PC-3 (cell line): Measurements from ENCODE around the gene LPCAT1. TPM values are rescaled to one million over a fixed set of nuclear protein-coding genes. Genes with fewer than 3 reads are reported as not detected.

Experiments
- ATAC-seq: fragments of 200-7000 bp; cut with Tn5 transposase; 2 replicates; pipeline ENCODE4 v1.9.1; 2020; ENCODE audit warnings: mild to moderate bottlenecking, moderate library complexity
- BruUV-seq: library from RNA; stranded (reverse); fragments of 400-500 nt; replicated peaks from 2 replicates; lab custom pipeline; 2021; lab: Mats Ljungman, UMichigan
- CTCF ChIA-PET: fragments of 300-600 bp; sonication (Branson Sonifier 250); formaldehyde crosslinking; loops from one replicate; lab custom pipeline; 2022; ENCODE audit warnings: antibody characterized with exemption; lab: Charles Lee
- POLR2A ChIA-PET: fragments of 300-600 bp; sonication (Branson Sonifier 250); formaldehyde crosslinking; loops from one replicate; lab custom pipeline; 2022; ENCODE audit warnings: antibody characterized with exemption; ENCODE audit not compliant: unreplicated experiment; lab: Charles Lee
- DNase-seq: peaks from one replicate; pipeline ENCODE4 v3.0.0-alpha.2; 2015
- H2AFZ ChIP-seq: fragments of 300-600 bp; sonication (generic); 2 replicates; pipeline ENCODE4 v1.6.0; 2016; ENCODE audit warnings: antibody characterized with exemption, low read length
- H3F3A ChIP-seq: fragments of 300-600 bp; sonication (generic); one replicate; pipeline ENCODE4 v1.6.0; 2017; ENCODE audit warnings: antibody characterized with exemption, low read length, control low read depth, mild to moderate bottlenecking; ENCODE audit not compliant: unreplicated experiment
- H3K27ac ChIP-seq: fragments of 300-600 bp; sonication (generic); 2 replicates; pipeline ENCODE4 v1.5.1; 2016; ENCODE audit warnings: mild to moderate bottlenecking, low read length
- H3K27me3 ChIP-seq: fragments of 300-600 bp; sonication (generic); 2 replicates; pipeline ENCODE4 v1.6.1; 2016; ENCODE audit warnings: low read length, mixed read lengths
- H3K36me3 ChIP-seq: fragments of 300-600 bp; sonication (generic); 2 replicates; pipeline ENCODE4 v1.6.1; 2016; ENCODE audit warnings: low read depth, mixed run types, low read length, mixed read lengths
- H3K4me1 ChIP-seq: fragments of 300-600 bp; sonication (generic); 2 replicates; pipeline ENCODE4 v1.5.1; 2016; ENCODE audit warnings: low read length; ENCODE audit not compliant: insufficient read depth
- H3K4me2 ChIP-seq: fragments of 300-600 bp; sonication (generic); 2 replicates; pipeline ENCODE4 v1.6.0; 2016; ENCODE audit warnings: low read length
- H3K4me3 ChIP-seq: fragments of 300-600 bp; sonication (generic); 2 replicates; pipeline ENCODE4 v1.5.1; 2016; ENCODE audit warnings: mild to moderate bottlenecking, low read length, mixed read lengths
- H3K79me2 ChIP-seq: fragments of 300-600 bp; sonication (generic); 2 replicates; pipeline ENCODE4 v1.6.1; 2017; ENCODE audit warnings: low read length, mixed read lengths
- H3K9ac ChIP-seq: fragments of 300-600 bp; sonication (generic); 2 replicates; pipeline ENCODE4 v1.6.0; 2016; ENCODE audit warnings: mild to moderate bottlenecking, low read length
- H3K9me2 ChIP-seq: fragments of 300-600 bp; sonication (generic); replicated peaks from 2 replicates; pipeline ENCODE4 v1.6.1; 2016; ENCODE audit warnings: mixed run types, low read length, mixed read lengths
- H3K9me3 ChIP-seq: fragments of 300-600 bp; sonication (generic); 2 replicates; pipeline ENCODE4 v1.6.1; 2016; ENCODE audit warnings: low read length, mixed read lengths
- H4K20me1 ChIP-seq: fragments of 300-600 bp; sonication (generic); 2 replicates; pipeline ENCODE4 v1.6.1; 2016; ENCODE audit warnings: low read length, mixed read lengths
- EZH2 ChIP-seq: fragments of 300-600 bp; sonication (generic); IDR thresholded peaks from one replicate; pipeline ENCODE4 v1.6.1; 2017; ENCODE audit warnings: antibody characterized with exemption, mild to moderate bottlenecking, low read length; ENCODE audit not compliant: unreplicated experiment
- EZH2phosphoT487 ChIP-seq: fragments of 300-600 bp; sonication (generic); IDR thresholded peaks from 2 replicates; pipeline ENCODE4 v1.6.1; 2018; ENCODE audit warnings: mild to moderate bottlenecking, antibody characterized with exemption, low read length, borderline replicate concordance
- intact Hi-C: fragments of 100-400 bp; cut with micrococcal nuclease; formaldehyde crosslinking; loops from 2 replicates; pipeline ENCODE4 v1.9.0; 2023
- total RNA-seq: library from RNA; depleted of rRNA; stranded (reverse); fragments of >200 nt; gene quantifications from 2 replicates; pipeline ENCODE4 v1.2.3, GENCODE V29; 2014
- TF ChIP-seq, protein P1 (sequence below): fragments of 300-600 bp; sonication (generic); conservative IDR thresholded peaks from 2 replicates; pipeline ENCODE4 v1.5.1; 2017; ENCODE audit warnings: antibody characterized with exemption, low read depth, mild to moderate bottlenecking, low read length

LPCAT1 gene
- total RNA-seq, 1 experiment from 2014 or later: 121 TPM

DNA sequence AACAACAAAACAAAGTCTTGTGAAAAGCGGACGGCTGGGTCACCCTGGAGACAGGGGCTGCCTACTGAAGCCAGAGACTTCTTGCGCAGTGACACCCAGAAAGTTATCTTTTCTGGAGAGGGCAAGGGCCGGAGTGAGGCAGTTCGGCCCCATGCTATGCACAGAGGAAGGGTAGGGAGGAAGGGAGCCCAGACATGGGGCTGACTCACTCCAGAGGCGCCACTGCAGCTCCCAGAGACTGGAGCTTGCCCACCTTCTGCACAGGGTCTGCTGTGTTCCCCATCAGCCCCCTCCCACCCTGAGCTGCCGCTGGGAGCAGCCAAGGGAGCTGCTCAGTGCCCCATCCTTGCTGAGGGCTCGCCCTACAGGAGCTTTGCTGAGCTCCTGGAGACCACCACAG is 91.9 kb downstream of the LPCAT1 start:
- Histone ChIP-seq H3K9me3 (no peaks in the 10 kb centered on the region), H4K20me1 (no peaks in the 10 kb centered on the region), H2AFZ (no peak overlapping the region), H3K36me3 (no peaks in the 10 kb centered on the region), H3K9ac (no peak overlapping the region), H3K4me1 (no peaks in the 10 kb centered on the region), H3K27ac (no peak overlapping the region), H3K79me2 (no peaks in the 10 kb centered on the region), H3K4me3 (no peak overlapping the region), H3K9me2 (no peaks in the 10 kb centered on the region), H3K4me2 (no peak overlapping the region), H3F3A (no peaks in the 10 kb centered on the region), H3K27me3 (no peaks in the 10 kb centered on the region; the same call in 1 of the 2 replicates)
- ATAC-seq (no peak), DNase-seq (no peak)
- ChIA-PET POLR2A (no interaction called here), CTCF (no interaction called here)
- intact Hi-C loops: no loop called here
- BruUV-seq: no TSS peak
- TF ChIP-seq EZH2phosphoT487 (no peak), EZH2 (no peak)
- TF ChIP-seq, protein P1, sequence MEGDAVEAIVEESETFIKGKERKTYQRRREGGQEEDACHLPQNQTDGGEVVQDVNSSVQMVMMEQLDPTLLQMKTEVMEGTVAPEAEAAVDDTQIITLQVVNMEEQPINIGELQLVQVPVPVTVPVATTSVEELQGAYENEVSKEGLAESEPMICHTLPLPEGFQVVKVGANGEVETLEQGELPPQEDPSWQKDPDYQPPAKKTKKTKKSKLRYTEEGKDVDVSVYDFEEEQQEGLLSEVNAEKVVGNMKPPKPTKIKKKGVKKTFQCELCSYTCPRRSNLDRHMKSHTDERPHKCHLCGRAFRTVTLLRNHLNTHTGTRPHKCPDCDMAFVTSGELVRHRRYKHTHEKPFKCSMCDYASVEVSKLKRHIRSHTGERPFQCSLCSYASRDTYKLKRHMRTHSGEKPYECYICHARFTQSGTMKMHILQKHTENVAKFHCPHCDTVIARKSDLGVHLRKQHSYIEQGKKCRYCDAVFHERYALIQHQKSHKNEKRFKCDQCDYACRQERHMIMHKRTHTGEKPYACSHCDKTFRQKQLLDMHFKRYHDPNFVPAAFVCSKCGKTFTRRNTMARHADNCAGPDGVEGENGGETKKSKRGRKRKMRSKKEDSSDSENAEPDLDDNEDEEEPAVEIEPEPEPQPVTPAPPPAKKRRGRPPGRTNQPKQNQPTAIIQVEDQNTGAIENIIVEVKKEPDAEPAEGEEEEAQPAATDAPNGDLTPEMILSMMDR: no peak

DNA sequence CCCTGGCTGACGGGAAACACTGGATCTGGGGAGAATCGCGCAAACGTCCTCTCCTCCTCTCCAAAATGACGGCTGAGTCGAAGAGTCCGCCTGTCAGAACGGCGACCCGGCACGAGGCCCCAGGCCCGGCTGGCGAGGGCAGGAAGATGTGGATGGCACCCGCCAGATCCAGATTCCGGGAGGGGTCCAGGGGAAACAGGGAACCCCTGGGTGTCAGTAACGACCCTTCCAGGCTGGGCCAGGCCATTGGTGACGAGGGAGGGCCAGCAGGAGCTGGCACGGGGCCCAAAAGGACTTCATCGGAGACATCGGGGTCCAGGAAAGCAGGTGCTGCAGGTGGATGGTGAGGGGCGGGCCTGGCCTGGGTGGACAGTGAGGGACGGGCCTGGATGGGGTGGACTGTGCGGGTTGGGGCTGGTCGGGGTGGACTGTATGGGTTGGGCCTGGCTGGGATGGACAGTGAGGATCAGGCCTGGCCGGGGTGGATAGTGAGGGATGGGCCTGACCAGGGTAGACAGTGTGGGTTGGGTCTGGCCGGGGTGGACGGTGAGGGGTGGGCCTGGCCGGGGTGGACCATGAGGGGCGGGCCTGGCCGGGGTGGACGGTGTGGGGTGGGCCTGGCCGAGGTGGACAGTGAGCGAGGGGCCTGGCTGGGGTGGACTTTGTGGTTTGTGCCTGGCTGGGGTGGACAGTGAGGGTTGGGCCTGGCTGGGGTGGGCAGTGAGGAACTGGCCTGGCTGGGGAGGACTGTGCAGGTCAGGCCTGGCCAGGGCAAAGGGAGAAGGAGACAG is 92.5 kb downstream of the LPCAT1 start:
- no peak overlapping the region for H3K4me3 ChIP-seq
- BruUV-seq: no TSS peak
- H3K36me3 ChIP-seq: no peaks in the 10 kb centered on the region
- H3K9me2 ChIP-seq: no peaks in the 10 kb centered on the region
- H3K4me2 ChIP-seq: no peak overlapping the region
- no peaks in the 10 kb centered on the region for H3F3A ChIP-seq
- no peak overlapping the region for H2AFZ ChIP-seq
- no peaks in the 10 kb centered on the region for H4K20me1 ChIP-seq
- no peaks in the 10 kb centered on the region for H3K9me3 ChIP-seq
- TF ChIP-seq, protein P1: no peak
- no peak for TF ChIP-seq EZH2phosphoT487
- no peak for TF ChIP-seq EZH2
- H3K27me3 ChIP-seq: no peaks in the 10 kb centered on the region; the same call in 1 of the 2 replicates
- H3K27ac ChIP-seq: no peak overlapping the region
- no peaks in the 10 kb centered on the region for H3K4me1 ChIP-seq
- no peaks in the 10 kb centered on the region for H3K79me2 ChIP-seq
- ChIA-PET POLR2A (no interaction called here), CTCF (no interaction called here)
- ATAC-seq (no peak), DNase-seq (no peak)
- intact Hi-C loops: no loop called here
- no peak overlapping the region for H3K9ac ChIP-seq

DNA sequence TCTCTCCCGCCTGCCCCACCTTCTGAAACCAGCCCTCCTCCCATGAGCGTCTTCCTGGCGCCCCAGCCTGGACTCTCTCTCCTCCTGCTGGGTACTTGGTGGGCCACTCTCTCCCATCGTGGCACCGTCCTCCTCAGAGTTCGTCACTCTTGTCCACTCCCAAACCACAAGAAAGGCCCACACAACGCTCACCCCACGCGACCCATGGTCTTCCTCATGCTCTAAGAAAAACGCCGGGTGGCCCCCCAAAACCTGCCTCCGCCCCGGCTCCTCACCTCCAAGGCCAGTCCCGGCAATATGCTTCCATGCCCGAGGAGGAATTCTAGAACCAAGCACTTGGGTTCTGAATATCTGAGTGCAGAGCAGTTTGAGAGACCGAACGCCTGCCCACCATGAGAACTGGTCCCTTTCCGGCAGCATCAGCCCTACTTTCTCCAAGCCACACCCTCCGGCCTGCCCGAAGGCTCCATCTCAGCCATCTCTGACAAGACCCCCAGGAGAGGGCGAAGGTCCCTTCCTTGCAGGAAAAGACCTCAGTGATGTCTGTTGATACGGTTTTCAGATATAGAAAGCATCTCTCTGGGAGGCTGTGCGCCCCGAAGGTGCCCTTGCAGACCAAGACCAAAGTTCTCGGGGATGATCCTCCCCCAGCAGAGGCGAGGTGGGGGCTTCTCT is 93.5 kb downstream of the LPCAT1 start:
- TF ChIP-seq EZH2phosphoT487 (no peak), EZH2 (no peak)
- TF ChIP-seq, protein P1: no peak
- Histone ChIP-seq H3K9ac (no peak overlapping the region), H3K4me1 (no peaks in the 10 kb centered on the region), H3K36me3 (no peaks in the 10 kb centered on the region), H3K79me2 (no peaks in the 10 kb centered on the region), H3K27me3 (no peaks in the 10 kb centered on the region; the same call in 1 of the 2 replicates), H3K9me2 (no peaks in the 10 kb centered on the region), H3K27ac (no peak overlapping the region), H3K4me2 (no peak overlapping the region), H2AFZ (no peak overlapping the region), H3K9me3 (no peaks in the 10 kb centered on the region), H4K20me1 (no peaks in the 10 kb centered on the region), H3F3A (no peaks in the 10 kb centered on the region), H3K4me3 (no peak overlapping the region)
- CTCF ChIA-PET: no interaction called here
- no TSS peak for BruUV-seq
- DNase-seq: no peak
- no peak for ATAC-seq
- POLR2A ChIA-PET: no interaction called here
- intact Hi-C loops: no loop called here
